HTERT RPE-1 (cell line): ENCODE measurements around the gene MLPH.
"Not testable (repeated sequence)": the region's sequence is repeated elsewhere in the genome, so short reads cannot be mapped to it uniquely, and the experiment has no call there.

Experiments
- in situ Hi-C: fragments of 300-500 bp; cut with MboI; formaldehyde crosslinking; loops from 4 replicates; pipeline ENCODE4 v1.14.3; 2020; ENCODE audit warnings: low sequenced_read_pairs

The MLPH gene

DNA sequence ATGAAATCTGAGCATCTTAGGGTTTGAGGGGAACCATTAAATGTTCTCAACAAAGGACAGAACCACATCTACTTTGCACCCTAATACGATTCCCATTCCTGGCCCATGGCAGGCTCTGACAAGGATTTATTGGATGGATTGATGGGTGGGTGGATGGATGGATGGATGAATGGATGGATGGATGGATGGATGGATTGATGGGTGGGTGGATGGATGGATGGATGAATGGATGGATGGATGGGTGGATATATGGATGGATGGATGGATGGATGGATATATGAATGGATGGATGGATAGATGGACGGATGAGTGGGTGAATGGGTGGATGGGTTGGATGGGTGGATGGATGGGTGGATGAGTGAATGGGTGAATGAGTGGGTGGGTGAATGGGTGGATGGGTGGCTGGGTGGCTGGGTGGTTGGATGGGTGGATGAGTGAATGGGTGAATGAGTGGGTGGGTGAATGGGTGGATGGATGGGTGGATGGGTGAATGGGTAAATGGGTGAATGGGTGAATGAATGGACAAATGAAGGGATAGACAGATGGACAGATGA lies 29.6 kb upstream of the MLPH start:
- in situ Hi-C loops: no loop called here

DNA sequence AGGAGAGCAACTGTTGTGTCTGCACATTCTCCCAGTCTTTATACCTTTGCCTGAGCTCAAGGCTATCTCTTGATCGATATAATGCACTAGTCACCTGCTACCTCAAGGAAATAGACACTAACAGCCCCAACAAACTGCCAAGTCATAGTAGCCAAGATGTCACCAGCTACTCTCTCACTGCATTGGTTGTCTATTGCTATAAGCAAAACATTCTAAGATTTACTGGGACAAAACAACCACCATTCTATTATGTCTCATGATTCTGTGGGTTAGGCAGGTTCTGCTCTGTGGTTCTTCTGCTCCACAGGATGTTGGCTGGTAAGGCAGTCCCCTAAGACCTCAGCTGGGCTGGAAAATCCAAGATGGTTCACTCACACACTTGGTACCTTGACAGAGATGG lies 28.5 kb upstream of the MLPH start:
- in situ Hi-C loops: no loop called here

DNA sequence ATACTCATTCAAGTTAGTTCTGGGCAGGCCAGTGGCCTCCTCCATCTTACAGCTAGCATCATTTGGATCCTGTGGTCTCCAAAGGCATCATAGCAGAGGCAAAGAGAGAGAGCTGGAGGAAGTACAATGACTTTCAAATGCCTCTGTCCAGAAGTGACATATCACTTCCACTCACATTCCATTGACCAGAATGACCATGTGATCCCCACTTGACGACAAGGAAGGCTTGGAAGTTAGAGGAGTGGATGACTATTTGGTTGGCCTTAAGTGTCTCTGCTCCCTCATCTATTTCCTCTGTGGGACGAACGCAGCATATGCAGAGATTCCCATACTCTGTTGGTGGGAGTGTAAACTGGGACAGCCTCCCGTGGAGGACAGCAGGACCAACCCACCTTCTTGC lies 27.8 kb upstream of the MLPH start:
- in situ Hi-C loops: no loop called here

DNA sequence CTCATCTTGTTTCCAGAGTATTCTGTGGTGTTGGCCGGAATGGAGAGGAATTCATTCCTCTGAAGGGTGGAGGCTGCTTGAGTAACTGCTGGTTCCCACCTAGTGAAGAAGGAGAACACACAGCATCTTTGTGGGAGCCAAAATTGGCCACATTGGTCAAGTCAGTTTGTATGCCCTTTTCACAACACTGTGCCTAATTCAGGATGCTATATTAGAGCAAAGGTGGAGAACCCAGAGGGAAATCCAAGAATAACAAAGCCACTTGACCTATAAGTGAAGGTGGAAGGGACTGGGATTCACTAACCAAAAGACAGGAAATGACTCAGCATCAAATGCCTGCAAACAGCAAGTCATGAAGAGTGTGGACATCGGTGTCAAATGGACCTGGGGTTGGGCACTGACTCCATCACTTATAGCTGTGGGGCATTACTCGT lies 27.3 kb upstream of the MLPH start:
- in situ Hi-C loops: no loop called here

DNA sequence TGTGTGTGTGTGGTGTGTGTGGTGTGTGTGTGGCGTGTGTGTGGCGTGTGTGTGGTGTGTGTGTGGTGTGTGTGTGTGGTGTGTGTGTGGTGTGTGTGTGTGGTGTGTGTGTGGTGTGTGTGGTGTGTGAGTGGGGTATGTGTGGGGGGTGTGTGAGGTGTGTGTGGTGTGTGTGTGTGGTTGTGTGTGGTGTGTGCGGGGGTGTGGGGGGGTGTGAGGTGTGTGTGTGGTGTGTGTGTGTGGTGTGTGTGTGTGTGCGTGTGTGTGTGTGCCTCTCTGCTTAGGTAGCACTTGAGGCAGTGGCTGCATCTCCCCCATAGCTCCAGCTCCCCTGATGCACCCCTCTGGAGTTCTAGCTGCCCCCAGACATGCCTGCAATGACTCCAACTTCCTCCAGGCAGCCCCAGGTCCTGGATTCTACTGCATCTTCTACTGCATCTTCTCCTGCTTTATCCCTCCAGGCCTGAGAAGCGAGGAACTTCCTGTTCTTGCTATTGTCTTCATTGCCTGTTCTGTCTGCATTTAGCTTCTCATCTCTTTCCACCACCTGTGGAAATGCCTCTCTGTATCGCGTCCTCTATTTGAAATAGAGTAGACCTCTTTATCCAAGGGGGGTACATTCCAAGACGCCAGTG lies 22.2 kb upstream of the MLPH start:
- in situ Hi-C loops: no loop called here

DNA sequence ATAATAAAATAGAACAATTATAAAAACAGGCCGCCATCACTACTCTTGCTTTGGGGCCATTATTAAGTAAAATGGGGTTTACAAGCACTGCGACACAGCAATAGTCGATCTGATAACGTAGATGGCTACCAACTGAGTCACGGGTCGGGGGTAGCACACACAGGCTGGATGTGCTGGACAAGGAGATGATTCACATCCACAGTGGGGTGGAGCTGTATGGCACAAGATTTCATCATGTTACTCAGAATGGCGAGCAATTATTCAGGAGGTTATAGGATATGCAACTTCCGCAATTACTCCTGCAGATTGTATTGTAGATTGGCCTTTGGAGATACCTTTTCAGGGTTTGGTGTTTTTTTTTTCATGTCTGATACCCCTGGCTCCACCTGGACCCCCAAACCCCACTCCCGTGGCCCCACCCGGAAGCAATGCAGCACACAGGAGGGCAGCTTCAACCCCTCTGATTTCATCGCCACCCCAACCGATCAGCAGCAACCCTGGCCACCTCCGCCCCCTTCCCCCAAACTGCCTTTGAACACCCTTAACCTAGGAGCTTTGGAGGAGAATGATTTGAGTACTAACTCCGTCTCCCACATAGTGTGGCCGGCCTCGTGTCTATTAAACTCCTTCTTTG lies 21.4 kb upstream of the MLPH start:
- in situ Hi-C loops: no loop called here

DNA sequence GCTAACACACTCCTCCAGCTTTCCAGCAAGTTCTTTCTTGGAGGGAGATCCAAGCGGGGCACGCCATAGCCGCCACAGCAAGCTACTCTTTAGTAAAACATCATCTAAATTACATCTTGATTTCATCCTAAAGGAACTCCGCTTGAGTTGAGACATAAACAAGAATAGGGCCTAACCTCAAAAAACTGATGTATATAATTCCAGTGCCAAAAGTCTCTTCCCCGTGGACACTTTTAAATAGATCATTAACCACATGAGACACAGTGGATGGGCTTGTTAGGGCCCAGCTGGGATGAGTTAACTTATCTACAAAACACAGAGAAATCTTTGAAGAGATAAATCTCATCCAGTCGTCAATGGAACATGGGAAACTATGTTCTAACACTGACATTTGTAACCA lies 20.8 kb upstream of the MLPH start:
- in situ Hi-C loops: no loop called here

DNA sequence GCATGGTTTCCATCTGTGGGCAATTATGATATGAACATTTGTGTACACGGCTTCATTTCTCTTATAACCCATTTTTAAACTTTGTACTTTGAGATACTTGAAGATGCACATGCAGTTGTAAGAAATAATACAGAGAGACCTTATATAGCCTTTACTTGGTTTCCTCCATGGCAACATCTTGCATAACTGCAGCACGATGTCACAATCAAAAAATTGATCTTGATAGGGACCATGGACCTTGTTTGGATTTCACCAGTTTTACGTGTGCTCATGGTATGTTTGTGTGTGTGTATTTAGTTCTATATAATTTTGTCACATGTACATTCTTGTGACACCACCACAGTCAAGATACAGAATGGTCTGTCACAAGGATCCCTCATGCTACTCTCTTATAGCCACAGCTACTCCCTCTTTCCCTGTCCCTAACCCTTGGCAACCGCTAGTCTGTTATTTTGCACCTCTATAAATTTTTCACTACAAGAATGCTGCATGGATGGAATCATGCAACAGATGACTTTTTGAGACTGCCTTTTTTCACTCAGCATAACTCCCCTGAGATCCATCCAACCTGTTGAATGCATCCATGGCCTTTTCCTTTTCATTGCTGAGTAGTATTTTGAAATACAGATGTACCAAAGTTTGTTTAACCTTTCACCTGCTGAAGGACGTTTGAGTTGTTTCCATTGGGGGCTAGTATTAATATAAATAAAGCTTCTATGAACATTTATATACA lies 19.4 kb upstream of the MLPH start:
- in situ Hi-C loops: no loop called here

DNA sequence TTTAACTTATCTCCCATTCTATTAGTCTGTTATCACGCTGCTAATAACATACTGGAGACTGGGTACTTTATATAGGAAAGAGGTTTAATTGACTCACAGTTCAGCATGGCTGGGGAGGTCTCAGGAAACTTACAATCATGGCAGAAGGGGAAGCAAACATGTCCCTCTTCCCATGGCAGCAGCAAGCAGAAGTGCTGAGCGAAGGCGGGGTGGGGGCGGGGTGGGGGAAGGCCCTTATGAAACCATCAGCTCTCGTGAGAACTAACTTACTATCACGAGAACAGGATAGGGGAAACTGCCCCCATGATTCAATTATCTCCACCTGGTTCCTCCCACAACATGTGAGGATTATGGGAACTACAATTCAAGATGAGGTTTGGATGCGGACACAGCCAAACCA lies 17.6 kb upstream of the MLPH start:
- in situ Hi-C loops: not testable (repeated sequence)

DNA sequence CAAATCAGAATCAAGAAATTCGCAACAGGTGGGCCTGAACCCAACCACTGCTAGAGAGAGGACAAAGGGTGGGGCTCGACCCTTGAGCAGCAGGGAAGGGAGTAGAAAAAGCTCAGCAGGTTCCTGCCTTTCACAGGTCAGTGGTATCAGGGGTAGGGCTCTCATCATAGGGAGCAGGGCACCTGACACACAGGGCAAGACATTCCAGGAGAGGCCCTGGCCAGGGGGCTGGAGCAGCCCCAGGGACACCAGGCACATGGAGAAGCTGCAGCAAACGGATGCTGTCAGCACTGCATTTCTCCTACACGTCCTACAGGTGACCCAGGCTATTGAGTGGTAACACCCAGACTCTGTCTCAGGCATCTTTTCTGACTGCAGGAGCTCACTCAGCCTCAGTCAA lies 17.2 kb upstream of the MLPH start:
- in situ Hi-C loops: no loop called here

DNA sequence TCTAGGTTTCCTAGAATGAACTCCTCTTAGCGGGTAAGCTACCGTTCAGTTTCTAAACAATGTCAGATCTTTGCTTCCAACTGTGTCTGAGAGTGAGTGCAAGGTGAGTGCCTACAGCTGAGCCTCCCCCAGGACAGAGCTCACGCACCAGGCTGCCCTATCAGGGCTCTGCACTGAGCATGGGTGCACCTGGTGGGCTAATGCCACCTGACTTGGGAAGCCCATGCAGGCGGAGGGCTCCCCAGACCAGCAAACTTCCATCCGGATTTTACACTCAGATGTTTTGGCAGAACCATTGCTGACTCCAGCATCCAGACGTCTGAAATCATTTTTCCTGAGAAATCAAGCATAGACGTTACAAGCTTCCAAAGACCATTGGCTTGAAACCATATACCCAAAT lies 16.1 kb upstream of the MLPH start:
- in situ Hi-C loops: no loop called here

DNA sequence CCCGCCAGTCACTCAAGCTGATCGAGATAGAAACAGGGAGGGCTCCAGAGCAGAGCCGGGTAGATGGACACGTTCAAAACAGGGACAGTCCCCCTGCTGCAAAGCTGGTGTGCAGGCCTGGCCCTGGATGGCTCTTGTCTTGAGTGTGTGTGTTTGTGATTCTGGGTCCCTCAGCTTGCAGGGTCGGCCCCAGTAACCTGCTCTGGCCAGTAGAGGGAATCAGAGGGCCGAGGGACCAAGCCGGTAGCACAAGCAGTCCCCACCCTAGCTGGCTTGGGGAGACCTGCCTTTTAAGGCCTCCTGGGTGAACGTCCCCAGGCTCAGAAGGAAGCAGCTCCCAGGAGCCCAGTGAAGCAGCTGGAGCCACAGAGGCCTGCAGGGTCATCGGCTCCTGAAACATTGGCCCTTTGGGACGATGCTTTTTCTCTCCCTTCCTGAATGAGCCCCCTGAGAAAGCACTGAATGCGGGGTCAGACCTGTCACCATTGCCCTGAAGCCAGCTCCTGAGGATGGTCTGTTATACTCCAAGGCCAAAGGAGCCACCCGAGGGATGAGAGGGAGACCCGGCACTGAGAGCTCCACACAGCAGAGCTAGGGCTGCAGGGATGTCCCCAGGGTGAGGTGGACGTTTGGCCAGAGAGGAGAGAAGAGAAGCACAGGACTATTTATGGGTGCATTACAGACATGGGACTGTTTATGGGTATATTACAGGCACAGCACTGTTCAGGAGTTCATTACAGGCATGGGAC lies 15.4 kb upstream of the MLPH start:
- in situ Hi-C loops: no loop called here

DNA sequence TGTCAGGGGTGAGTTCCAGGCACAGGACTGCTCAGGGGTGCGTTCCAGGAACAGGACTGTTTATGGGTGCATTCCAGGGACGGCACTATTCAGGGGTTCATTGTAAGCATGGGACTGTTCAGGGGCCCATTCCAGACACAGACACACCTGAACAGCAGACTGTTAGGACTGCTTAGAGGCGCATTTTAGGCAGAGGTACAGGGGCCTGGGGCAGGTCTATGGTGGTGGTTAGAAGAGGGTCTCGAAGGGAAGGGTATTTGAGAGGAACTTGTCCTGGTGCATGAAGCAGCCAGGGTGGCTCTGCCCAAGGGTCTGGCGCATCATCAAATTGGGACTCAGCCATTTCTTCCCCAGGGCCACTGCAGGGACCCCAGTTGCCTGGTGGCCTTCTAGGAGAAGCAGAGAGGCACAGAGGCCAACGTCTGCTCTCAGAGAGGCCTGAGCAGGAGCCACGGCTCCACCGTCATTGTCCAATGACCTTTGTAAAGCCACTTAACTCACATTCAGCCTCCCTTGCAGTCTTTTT lies 14.8 kb upstream of the MLPH start:
- in situ Hi-C loops: no loop called here

DNA sequence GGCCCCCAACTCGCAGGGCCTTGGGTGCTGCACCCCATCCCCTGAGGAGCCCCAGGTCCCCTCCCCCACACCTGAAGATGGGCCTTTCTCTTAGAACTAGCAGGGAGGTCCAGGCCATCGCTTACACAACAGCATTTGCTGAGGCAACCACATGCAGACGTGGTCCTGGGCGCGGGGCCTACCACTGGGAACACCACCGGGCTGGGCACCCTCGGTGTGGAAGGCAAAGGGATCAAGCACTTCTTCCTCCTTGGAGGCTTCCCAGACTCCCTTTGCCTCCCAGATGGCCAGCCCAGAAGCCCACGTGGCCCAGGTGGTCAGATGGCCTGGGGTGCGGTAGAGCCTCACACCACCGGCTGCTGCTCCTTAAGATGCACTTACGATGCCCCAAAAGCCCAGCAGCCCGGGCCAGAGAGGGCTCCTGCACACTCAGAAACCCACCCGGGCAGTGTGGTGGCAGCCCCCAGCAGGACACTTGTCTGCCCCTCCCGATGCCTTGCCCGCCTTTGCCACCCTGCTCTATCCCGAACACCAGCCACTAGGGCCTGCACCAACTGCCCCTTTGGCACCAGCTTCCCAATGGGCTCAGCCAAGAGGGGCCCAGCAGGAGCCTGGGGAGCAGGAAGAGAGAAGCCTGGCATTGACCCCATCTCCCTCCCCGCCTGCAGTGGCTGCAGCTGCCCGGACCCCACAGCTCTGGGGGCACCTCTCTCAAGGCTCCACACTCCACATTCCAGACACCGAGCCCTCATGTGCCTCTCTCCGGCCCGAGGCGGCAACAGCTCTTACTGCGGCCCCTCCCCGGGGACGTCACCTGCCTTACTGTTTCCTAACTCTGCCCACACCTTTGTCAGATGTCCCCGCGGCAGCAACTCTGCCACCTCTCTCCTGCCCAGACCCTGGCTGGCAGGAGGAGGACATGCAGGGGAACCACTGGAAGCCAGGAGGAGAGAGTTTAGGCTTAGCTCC lies 13.9 kb upstream of the MLPH start:
- in situ Hi-C loops: no loop called here

DNA sequence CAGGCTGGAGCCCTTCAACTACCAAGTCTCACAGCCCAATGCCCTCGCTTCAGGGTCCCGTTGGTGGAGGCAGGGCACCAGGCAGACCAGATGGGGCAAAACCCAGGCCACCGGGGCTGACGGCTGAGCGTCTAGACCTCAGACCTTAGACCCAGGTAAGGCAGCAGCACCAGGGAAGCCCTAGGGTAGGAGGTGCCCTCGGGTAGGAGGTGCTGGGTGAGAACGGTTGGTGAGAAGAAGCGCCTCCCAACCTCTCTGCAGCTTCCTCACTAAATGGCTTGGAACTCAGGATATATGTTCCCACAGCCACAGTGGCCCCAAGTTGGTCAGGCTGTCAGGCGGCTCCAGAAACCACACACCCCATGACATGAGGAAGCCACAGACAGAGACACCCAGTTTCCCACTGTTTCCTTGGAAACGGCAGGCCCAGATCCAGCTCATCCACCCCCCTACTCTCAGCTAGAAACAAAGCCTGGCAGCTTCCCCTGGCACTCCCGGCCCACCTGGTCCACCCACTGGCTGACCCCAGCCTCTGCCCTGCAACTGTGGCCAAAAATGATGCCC lies 13.1 kb upstream of the MLPH start:
- in situ Hi-C loops: no loop called here

DNA sequence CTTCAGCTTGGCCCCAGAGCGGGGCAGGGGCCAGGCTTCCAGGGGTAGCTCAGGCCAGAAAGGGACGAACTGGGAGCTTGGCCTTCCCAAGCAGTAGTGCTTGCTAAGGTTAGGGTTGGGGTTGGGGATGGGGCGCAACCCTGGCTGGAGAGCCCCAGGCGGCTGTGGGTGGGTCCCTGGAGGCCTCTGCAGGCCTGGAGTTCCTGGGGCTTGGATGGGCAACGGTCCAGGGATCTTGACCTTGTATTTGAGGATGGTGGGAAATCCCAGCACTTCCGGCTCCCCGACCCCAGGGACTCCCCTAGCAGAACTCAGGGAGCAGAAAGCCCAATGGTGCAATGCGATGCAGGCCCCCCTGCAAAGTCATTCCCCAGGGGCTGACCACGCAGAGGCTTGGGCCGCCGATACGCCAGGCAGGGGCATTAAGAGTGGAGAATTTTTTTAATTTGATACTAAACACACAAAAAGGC lies 12.6 kb upstream of the MLPH start:
- in situ Hi-C loops: no loop called here

DNA sequence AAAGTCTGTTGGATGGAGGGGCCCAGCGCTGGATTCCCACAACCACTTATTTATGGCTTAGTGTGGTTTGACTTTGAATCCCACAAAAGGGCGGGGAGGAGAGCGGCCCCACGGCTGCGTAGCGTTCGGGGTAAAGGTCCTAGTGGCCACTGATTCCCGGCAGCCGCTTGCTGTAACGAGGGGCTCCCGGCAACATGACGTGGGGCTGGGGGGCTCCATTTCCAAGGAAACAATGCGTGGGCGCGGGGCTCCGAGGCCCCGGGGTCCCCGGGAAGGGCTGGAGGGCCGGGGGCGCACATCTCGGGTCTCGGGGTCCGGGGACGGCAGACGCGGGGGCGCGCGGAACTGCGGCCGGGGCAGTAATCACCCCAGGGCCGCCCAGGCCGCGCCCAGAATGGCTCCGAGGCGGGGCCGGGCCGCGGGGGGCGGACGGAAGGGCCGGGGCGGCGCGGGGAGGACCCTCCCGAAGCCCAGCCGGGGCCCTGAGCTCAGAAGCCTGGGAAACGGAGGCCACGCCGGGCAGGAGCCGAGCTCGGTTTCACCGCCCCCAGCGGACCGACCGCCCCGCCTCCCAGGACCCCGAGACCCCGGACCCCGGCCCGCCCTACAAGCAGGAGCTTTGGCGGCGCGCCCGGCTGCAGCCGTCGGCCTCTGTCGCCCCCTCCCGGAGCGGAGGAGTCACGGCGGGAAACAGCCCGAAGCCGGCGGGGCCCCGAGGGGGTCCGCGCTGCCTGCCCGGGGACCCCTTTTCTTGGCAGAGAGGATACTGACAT lies 11.9 kb upstream of the MLPH start:
- in situ Hi-C loops: no loop called here

DNA sequence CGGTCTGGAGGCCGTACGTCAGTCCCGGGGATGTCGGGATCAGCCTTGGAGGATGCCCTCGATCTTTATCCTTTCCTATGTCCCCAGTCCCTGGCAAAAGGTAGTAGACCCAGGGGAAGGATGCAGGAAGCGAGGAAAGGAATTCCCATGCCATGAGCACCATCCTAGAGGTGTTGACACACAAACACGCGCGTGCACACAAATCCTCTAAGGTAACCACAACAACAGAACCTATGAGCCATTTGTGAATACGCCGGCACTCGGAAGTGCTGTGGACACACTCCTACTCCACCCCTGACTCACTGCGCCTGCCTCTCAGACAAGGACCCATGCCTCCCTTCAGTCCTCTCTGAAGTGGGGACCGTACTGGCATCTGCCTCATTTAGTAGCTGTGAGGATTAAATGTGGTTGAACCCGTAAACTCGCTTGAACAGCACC lies 11.3 kb upstream of the MLPH start:
- in situ Hi-C loops: no loop called here

DNA sequence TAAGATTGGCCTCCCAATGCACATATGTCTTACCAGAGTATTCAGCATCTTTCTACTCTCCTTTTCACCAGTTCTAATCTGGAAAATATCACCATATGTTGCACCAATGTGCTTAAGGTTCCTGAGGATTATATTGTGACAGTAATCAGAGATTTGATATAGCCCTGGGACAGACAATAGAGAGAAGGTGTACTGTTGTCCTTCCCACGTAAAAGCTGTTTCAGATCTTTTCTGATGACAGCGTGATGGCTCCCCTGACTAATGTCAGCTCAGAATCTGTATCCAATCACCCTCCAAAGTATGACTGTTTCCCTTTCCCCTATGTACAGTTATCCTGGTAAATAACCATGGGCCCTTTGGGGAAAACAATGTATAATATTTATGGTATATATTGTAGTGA lies 9.0 kb upstream of the MLPH start:
- in situ Hi-C loops: no loop called here
